Brain microvascular endothelial cell (primary cell): ENCODE results near the gene HLTF.

Source experiments
- DNase-seq: peaks from one replicate; pipeline ENCODE4 v3.0.0-alpha.2; 2020
- H3K27ac ChIP-seq: fragments of 250-450 bp; sonication (Bioruptor Pico); 2 replicates; pipeline ENCODE4 v1.5.1; 2020; ENCODE audit warnings: mild to moderate bottlenecking, moderate library complexity
- H3K27me3 ChIP-seq: fragments of 250-450 bp; sonication (Bioruptor Pico); replicated peaks from 2 replicates; pipeline ENCODE4 v1.5.1; 2020; ENCODE audit warnings: mild to moderate bottlenecking
- H3K36me3 ChIP-seq: fragments of 250-450 bp; sonication (Bioruptor Pico); replicated peaks from 2 replicates; pipeline ENCODE4 v1.5.1; 2020; ENCODE audit warnings: mild to moderate bottlenecking
- H3K4me3 ChIP-seq: 2 replicates; pipeline ENCODE4 v1.5.1; 2011; ENCODE audit warnings: low read depth, mild to moderate bottlenecking, control low read depth, low read length, moderate library complexity
- CTCF ChIP-seq: IDR thresholded peaks from 2 replicates; pipeline ENCODE4 v1.5.1; 2011; ENCODE audit warnings: low read depth, mild to moderate bottlenecking, moderate library complexity, low read length, control low read depth, inconsistent platforms; ENCODE audit errors: missing control alignments
- in situ Hi-C: cut with HindIII; loops from 2 replicates; pipeline ENCODE4 v1.10.0; 2017; ENCODE audit warnings: low sequenced_read_pairs, low pct_ligation_motif_present

The HLTF gene

GRCh38 chr3:149038322-149038721, 48.0 kb downstream of the HLTF start:
- DNase-seq, result no peak
- H3K27ac ChIP-seq, result no peak overlapping the region
- TF ChIP-seq CTCF, result no peak
- no peak overlapping the region for H3K4me3 ChIP-seq
- in situ Hi-C loops, result no loop called here
- H3K36me3 ChIP-seq, result peaks cover 29% of the 10 kb centered on the region
- H3K27me3 ChIP-seq, result no peaks in the 10 kb centered on the region

GRCh38 chr3:149037684-149038083, 48.6 kb downstream of the HLTF start:
- Histone ChIP-seq H3K36me3 (peaks cover 29% of the 10 kb centered on the region), H3K27me3 (no peaks in the 10 kb centered on the region), H3K4me3 (no peak overlapping the region), H3K27ac (no peak overlapping the region)
- TF ChIP-seq CTCF, result no peak
- in situ Hi-C loops, result no loop called here
- no peak for DNase-seq

GRCh38 chr3:149031096-149031495, 55.2 kb downstream of the HLTF start:
- no peak for TF ChIP-seq CTCF
- H3K36me3 ChIP-seq, result peaks cover 11% of the 10 kb centered on the region
- H3K27me3 ChIP-seq, result no peaks in the 10 kb centered on the region
- in situ Hi-C loops, result no loop called here
- H3K27ac ChIP-seq, result no peak overlapping the region
- no peak overlapping the region for H3K4me3 ChIP-seq
- no peak for DNase-seq

GRCh38 chr3:149026718-149027117, 59.6 kb downstream of the HLTF start:
- H3K27me3 ChIP-seq, result no peaks in the 10 kb centered on the region
- H3K36me3 ChIP-seq, result peaks cover 14% of the 10 kb centered on the region
- DNase-seq, result no peak
- TF ChIP-seq CTCF, result no peak
- no peak overlapping the region for H3K4me3 ChIP-seq
- no peak overlapping the region for H3K27ac ChIP-seq
- in situ Hi-C loops, result no loop called here

- Histone ChIP-seq H3K27me3 (no peaks in the 10 kb centered on the region), H3K27ac (no peak overlapping the region), H3K36me3 (peaks cover 12% of the 10 kb centered on the region), H3K4me3 (no peak overlapping the region)
- no peak for TF ChIP-seq CTCF
- DNase-seq, result no peak
- in situ Hi-C loops, result no loop called here
Measured at GRCh38 chr3:149023951-149024350, 62.4 kb downstream of the HLTF start.

- Histone ChIP-seq H3K4me3 (no peak overlapping the region), H3K27ac (no peak overlapping the region), H3K36me3 (peaks cover 8% of the 10 kb centered on the region), H3K27me3 (no peaks in the 10 kb centered on the region)
- in situ Hi-C loops, result no loop called here
- TF ChIP-seq CTCF, result no peak
- no peak for DNase-seq
Measured at GRCh38 chr3:149021830-149022229, 64.5 kb downstream of the HLTF start.
